UCSD-AML1 (cell line): ENCODE data around the gene CCDC180.
"Not testable (repeated sequence)": the region's sequence is repeated elsewhere in the genome, so short reads cannot be mapped to it uniquely, and the experiment has no call there.

Experiments
- DNase-seq: peaks from one replicate; lab custom pipeline; 2025; ENCODE audit not compliant: unreplicated experiment; lab: John Stamatoyannopoulos, UW

CCDC180 gene

DNA sequence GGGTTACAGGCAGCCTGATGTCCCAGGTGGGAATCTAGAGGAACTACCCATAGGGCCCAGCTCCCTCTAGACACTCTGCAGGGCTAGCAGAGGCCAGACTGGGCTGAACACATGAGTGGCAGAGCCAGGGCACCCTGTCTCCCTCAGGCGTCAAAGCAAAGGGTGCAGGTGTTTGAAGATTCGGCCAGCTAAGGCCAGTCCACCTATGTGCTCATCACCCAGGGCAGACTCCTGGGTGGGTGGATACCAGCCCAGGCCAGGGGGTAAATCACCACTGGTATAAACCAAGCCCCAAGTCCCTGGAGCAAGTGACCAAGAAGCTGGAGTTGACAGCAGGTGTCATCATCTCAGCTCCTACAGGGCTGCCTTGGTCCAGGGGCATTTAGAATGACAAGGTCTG is 3.4 kb downstream of the CCDC180 start:
- DNase-seq: no peak

DNA sequence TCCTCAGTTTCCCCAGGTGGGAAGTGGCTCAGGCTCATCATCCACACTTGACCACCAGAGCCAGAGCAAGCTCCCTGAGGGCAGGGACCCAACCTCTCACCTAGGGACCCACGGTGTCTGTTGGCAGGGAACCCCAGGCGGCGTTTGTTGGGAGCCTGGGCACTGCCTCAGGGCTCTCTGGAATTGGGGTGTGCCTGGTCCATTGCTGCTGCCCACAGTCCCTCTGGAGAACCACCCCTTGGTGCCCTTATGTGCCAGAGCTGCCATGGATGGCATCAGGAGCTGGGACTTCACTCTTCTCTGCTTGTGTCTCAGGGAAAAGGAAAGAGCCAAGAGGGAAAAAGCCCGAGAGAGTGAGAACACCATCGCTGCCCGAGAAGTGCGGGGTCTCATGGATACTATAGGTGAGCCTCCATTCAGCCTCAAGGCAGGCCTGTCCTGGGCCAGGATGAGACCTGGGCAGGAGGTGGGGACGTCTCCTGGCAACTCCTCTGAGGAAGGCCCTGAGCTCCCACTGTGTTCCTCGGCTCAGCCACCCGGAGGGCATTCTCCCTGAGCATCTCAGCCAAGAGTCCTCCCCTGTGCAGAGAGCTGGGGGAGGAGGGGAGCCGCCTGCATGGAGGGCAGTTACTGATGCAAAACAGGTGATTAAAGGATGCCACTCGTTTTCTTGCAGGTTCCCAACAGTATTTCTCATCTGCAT is 4.5 kb downstream of the CCDC180 start:
- DNase-seq: no peak

DNA sequence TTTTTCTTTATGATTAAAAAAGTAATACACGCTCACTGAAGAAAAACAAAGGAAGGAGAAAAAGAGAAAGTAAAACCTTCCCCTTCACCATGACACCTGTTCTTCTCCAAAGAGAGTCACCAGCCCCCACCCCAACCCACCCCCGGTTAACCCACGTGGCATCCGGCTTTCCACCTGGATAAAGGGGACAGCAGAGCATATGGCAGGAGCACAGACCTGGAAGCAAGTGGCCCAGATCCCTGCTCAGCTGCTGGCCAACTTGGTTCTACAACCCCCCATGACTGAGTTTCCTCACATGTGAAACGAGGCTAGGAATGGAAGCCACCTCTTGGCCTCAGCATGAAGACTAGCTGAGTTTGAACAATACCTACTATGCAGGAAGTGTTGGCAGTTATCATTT is 5.1 kb downstream of the CCDC180 start:
- DNase-seq: no peak

DNA sequence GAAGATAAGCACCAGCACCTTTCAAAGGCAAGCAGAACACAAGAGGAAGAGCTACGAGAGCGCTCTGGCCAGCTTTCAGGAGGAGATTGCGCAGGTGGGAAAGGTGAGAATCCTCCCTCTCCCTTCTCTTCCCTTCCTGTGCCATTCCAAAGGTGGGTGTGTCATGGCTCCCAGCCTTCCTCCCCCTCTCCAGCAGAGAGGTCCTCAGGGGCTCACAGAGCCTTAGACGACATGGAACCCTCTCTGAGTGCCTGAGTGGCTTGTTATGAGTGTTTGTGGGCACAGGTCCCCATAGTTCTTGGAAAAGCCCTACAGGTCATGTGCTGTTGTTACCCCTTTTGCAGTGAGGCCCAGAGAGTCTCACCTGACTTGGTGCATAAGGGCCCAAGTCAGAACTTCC is 5.8 kb downstream of the CCDC180 start:
- no peak for DNase-seq

DNA sequence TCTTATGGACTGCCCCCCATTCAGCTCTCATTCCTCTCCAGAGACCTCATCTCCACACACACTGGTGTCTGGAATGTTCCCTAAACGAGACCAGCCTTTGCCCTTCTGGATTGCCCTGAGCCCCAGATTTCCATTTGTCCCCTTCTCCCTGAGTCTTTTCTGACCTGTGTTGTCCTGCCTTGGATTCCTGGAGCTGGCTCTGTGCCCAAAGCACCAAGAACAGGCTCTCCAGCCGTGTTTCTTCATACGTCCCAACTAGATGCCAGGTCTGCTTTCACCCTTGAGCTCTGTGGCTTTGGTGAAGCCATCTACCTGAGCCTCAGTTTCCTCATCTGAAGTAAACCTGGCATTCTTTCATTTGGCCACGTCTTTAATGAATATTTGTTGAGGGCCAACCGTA is 6.3 kb downstream of the CCDC180 start:
- DNase-seq: no peak

DNA sequence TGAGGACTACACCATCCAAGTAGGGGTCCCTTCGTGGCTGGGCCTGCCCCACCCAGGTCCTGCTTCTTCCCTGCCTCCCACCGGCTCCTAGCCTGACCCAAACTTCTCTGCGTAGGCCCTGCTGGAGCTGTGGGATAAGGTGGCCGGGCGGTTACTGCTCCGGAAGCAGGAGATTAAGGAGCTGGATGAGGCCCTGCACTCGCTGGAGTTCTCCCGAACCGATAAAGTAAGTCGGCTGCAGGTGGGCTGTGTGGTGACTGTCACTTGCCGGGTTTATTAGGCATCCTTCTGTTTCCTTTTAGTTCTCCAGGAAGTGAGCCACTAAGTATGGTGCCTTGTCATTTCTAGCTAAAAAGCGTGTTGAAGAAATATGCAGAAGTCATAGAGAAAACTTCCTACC is 7.0 kb downstream of the CCDC180 start:
- no peak for DNase-seq

DNA sequence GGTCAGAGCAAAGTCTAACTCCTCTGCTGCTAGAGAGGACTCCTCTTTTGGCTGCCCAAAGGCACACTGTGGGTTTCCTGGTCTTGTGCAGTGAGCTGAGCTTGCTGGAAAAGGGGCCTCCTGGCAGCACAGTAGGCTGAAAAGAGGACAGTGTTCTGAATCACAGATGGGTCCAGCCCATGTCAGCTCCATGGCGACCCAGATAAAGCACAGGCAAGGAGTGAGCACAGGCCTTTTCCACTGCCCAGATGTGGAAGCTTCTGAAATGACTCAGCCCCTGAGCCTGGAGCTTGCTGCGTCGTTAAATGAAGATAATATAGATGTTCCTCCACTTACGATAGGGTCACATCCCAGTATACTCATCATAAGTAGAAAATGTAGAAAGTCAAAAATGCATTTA is 8.1 kb downstream of the CCDC180 start:
- no peak for DNase-seq

DNA sequence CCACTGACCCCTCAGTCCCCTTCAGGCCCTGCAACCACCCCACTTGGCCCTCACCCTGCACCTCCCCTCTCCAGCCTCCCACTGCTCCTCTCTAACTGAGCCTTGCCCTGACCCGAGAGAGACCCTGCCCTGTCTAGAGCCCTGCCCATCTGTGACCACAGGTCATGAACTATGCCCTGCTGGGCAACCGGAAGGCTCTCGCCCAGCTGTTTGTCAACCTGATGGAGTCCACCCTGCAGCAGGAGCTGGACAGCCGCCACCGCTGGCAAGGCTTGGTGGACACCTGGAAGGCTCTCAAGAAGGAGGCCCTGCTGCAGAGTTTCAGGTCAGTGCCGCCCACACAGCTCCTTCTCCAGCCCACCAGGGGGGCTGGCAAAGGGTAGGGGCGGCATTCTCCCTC is 9.4 kb downstream of the CCDC180 start:
- no peak for DNase-seq

DNA sequence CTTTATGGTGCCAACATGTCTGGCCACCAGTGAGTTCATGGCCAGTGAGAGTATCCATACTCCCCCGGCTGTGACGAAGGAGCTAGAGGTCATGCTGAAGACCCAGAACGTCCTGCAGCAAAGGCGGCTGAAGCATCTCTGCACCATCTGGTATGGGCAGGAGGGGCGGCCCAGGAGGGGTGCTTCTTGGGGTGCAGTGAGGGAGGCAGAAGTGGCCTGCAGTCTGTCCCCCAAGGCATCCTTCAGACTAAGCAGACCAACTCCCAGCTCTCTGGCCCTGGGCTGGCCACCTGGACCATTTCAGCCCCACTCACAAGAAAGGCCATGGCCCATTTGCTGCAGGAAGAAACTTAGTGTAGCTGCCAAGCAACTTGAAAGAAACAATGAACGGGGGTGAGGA is 11.0 kb downstream of the CCDC180 start:
- DNase-seq: no peak

DNA sequence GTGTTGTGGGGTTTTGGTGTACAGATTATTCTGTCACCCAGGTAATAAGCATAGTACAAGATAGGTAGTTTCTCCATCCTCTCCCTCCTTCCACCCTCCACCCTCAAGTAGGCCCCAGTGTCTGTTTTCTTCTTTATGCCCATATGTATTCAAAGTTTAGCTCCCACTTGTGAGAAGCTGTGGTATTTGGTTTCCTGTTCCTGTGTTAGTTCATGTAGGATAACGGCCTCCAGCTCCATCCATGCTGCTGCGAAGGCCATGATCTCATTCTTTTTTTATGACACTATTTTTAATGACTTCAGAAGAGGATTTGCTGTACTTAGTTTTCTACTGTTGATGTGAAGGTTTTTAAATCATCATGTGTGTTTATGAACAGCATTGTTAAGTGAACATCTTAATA is 11.9 kb downstream of the CCDC180 start:
- DNase-seq: no peak

DNA sequence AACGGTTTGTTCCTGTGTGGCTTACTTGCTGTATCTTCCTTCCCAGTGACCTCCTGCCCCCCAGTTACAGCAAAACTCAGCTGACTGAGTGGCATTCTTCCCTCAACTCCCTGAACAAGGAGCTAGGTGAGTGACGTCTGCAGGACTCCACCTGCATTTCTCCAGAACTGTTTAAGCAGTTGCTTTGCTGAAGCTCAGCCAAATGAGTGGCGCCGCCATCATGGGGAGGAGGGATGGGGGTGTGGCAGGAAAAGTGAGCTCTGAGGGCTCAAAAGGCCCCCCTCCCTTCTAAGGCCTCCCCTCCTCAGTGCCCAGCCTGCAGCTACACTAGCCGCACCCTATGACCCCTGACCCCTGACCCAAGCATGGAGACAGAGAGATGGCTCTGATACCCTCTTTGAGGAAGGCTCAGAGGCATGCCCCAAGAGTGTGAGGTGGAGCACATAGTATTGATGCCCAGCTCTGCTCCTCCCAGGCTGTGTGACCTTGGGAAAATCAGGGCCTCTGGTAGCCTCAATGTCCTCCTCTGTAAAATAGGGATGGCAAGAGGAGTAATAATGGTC is 12.7 kb downstream of the CCDC180 start:
- DNase-seq: no peak

DNA sequence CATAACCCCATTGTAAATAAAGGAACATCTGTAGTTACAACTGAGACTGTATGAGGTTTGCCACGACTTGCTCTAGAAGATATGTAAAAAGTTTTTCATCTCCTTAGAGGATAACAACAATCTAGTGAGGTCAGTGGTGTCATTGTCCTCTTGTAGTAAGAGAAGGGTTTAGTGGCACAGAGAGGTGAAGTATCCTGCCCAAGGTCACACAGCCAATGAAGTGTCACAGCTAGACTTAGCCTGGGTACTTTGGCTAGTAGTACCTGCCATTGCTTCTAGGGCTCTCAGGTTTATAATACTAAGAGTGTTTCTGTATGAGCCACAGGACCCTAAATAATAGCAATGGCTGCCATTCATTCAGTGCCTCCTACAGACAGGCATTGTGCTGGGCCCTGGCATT is 13.8 kb downstream of the CCDC180 start:
- DNase-seq: no peak

DNA sequence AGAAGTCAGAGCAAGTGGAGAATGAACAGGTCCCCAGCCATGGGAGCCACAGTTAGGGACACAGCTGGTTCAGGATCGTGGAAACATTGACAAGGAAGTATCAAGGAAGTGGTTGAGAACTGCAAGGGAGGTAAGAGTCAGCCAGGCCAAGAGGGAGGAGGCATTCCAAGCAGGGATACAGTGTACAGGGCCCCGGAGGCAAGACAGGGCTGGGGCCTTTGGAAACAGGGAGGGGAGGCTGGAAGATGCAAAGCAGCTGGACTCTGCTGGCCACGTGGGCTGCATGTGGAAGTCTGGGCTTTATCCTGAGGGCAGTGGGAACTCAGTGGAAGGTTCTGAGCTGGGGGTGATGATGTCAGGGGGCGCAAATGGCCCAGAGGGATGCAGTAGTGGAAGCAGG is 14.2 kb downstream of the CCDC180 start:
- no peak for DNase-seq

DNA sequence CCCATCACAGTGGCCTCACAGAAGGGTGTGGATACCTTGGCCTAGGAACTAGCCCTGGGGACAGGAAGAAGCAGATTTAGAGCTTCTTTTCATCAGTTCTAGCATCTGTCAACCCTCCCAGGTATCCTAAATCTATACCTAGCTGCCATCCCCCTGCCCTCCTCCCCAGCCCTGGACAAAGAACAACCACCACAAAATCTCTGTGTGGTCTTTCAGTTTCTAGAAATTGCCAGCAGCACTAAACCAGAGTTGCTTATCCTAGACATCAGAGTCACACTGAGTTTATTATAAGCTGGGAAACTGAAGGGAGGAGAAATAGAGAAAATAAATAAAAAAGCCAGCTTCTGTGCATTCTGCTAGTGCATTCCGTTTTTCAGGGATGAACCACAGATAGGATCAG is 14.6 kb downstream of the CCDC180 start:
- no peak for DNase-seq

DNA sequence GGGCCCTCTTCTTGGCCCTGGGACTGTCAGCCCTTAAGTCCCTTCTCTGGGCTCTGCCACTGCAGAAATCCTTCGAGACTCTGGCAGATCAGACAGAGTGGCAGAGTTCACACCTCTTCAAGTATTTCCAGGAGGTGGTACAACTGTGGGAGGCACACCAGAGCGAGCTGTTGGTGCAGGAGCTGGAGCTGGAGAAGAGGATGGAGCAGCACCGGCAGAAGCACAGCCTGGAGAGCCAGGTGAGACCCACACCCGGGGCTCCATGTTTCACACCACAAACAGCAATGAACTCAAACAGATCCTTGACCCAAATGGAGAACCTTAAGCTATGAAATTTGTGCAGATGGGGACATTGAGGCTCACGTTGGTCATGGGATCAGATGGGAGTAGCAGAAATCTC is 17.5 kb downstream of the CCDC180 start:
- no peak for DNase-seq

DNA sequence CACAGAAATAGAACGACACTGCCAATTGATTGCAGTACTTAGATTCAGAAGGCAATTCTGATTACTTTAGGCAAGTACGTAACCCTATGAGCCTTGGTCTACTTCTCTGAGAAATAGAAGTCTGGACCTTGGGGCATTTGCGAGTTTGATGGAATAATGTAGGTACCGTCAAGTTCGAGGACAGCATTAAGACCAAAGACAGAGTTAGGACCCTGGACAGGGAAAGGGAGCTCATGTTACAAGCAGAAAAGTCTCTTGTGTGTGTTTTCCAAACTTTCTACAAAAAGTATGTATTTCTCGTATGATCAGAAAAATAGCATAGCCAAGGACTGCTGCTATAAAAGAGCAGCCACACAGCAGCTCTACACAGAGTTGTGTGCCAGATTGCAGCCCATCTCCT is 20.1 kb downstream of the CCDC180 start:
- no peak for DNase-seq

DNA sequence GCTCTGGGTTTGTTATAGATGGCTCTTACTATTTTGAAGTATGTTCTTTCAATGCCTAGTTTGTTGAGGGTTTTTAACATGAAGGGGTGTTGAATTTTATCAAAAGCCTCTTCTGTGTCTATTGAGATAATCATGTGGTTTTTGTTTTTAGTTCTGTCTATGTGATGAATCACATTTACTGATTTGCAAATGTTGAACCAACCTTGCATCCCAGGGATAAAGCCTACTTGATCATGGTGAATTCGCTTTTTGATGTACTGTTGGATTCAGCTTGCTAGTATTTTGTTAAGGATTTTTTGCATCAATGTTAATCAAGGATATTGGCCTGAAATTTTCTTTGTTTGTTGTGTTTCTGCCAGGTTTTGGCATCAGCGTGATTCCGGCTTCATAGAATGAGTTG is 25.5 kb downstream of the CCDC180 start:
- DNase-seq: no peak

DNA sequence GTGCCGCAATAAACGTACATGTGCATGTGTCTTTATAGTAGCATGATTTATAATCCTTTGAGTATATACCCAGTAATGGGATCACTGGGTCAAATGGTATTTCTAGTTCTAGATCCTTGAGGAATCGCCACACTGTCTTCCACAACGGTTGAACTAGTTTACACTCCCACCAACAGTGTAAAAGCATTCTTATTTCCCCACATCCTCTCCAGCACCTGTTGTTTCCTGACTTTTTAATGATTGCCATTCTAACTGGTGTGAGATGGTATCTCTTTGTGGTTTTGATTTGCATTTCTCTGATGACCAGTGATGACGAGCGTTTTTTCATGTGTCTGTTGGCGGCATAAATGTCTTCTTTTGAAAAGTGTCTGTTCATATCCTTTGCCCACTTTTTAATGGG is 28.2 kb downstream of the CCDC180 start:
- DNase-seq: not testable (repeated sequence)

DNA sequence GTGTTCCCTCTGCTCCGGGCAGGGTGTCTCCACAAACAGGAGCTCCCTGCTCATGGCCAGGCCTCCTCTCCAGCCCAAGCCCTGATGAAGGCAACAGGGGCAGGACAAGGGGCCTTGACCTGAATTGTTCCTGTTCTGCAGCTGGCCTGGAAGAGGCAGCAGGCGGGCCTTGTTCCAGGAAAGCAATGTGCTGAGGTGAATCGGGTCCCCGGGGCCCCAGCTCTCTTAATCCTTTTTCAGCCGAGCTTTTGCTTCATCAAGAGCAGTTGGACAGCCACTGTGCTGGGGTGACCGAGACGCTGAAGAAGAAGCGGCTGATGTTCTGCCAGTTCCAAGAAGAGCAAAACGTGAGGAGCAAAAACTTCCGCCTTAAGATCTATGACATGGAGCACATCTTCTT is 41.4 kb downstream of the CCDC180 start:
- no peak for DNase-seq

DNA sequence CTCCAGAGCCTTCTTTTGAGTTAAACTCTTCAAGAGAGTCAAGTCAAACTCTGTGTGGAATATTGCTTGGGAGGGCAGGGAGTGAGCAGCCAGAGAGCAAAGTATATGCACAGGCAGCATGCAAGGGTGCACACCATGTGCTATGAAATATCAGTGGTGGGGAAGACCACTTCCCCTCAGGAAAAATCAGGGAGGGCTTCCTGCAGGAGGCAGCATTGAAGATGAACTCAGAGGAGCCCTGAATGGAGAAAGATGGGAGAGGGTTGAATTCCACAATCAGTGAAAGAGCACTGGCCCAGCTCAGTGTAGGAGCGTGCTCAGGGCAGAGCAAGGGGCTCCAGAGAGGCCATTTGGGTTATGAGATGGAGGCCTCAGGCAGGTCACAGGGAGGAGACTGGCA is 41.9 kb downstream of the CCDC180 start:
- no peak for DNase-seq

DNA sequence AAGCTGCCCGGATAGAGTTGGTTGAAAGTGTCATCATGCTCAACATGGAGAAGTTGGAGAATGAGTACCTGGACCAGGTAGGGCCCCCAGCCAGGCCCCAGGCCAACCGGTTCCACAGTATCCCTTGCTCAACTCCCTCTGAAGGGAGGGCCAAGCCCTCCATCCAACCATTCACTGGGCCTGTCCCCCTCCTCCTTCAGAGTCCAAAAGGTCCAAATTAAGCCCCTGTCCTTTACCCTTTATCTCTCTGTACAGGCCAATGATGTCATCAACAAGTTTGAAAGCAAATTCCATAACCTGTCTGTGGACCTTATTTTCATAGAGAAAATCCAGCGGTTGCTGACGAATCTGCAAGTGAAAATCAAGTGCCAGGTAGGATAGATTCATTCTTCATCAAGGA is 47.2 kb downstream of the CCDC180 start:
- no peak for DNase-seq

DNA sequence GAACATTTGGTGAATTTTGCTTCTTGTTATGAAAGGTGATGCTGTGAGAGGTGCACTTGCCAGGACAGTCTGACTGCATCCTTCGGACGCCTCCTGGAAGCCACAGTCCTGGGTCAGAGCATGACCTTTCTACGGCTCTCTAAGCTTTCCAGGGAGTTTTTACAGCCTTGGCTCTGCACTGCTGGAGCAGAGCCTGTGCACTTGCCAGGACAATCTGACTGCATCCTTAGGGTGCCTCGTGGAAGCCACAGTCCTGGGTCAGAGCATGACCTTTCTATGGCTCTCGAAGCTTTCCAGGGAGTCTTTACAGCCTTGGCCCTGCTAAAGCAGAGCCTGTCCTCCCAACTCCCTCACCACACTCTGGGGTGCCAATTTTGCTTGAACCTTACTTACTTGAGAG is 49.6 kb downstream of the CCDC180 start:
- no peak for DNase-seq
